HG03196 (cell line): Measurements from ENCODE around the gene BRICD5.

ENCODE experiments used
- ATAC-seq: cut with Tn5 transposase; IDR thresholded peaks from one replicate; pipeline ENCODE4 v1.9.1; 2021; ENCODE audit not compliant: unreplicated experiment

The BRICD5 gene

GRCh38 chr16:2199621-2200139, 11.0 kb downstream of the BRICD5 start:
- no peak for ATAC-seq

DNA sequence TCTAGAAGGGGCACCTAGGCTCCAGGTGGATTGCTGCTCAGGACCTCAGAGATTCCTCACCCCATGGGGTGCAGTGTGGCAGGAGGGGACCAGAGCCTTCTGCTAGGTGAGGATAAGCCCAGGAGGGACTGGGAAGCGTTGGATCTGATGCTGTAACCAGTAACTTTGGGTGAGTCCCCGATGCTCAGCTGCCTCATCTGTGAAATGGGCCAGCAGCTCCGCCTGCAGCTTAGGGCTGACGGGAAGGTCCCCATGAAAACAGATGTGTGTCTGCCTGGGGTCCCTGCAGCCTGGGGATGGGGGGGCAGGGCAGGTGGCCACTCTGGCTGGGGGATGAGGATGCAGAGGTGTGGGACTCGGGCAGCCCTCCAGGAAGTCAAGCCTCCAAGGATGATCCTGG, 11.6 kb downstream of the BRICD5 start:
- no peak for ATAC-seq

GRCh38 chr16:2198283-2198682, 12.4 kb downstream of the BRICD5 start:
- no peak for ATAC-seq

DNA sequence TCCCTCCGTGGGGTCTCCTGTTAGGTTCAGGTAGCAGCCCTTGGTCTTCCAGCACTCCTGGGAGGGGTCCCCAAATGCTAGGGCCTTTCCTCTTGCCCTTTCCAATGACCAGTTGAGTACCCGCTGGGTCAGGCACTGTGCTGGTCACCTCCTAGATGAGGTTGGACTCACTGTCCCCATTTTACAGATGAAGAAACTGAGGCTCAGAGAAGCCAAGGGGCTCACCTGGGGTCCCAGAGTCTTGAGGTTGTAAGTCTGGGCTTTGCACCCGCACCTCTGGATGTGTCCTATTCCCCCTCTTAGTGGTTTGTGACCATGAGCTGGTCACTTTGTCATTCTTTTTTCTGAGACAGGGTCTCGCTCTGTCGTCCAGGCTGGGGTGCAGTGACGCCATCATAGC, 12.9 kb downstream of the BRICD5 start:
- ATAC-seq: no peak

GRCh38 chr16:2196981-2197511, 13.6 kb downstream of the BRICD5 start:
- no peak for ATAC-seq

GRCh38 chr16:2196162-2196980, 14.3 kb downstream of the BRICD5 start, which contains the start of gene CASKIN1:
Gene CASKIN1, minus strand, starts transcription at chr16:2196605. Its CDS starts 173 bp downstream, at chr16:2196432.
- no peak for ATAC-seq

- no peak for ATAC-seq
These were observed 15.1 kb downstream of the BRICD5 start for GRCh38 chr16:2195322-2196161.

DNA sequence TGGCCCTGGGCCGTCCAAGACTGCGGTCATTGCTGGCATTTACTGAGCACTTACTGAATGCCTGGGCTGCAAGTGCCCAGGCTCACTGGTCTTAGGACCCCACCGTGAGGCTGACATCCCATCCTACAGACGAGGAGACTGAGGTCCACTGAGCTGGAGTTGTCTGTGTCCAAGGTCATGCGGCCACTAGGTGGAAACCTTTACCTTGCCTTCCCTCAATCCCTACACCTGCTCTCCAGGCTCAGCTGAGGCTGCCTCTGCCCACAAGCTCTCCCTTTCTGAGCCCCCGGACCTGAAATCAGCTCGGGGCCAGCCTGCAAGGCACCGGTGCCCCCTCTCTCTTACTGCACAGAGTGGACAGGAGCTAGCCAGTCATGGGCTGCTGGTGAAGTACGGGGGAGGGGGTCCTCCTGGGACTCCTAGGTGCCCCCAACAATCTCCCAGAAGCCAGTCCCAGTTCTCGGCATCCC, 15.8 kb downstream of the BRICD5 start:
- no peak for ATAC-seq

DNA sequence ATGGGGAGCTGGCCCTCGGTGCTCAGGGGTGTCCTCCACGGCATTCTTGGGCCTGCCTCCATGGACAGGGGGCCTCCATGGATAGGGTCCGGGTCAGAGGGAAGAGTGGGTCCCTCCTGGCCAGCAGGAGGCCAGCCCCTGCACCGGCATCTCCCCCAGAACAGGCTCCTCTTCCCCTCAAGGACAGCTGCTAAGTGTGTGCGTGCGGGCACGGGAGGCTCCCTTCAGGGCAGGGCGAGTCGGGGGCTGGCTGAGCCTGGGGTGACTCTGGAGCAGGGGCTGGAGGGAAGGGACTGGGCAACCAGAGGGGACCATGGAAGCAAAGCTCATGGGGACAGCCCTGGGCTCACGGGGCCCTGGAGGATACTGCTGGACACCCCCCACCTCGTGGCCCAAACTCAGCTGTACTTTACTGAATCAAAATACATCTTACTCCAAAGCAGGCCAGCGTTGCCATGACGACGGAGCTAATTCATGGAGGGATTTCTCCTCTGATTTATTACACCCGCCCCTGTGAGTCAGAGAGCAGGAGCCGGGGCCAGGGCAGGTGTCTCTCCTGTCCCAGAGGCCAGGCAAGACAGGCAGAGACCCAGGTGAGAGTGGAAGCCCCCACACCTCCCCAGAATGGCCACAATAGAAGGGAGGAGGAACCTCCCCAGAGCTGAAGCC, 16.4 kb downstream of the BRICD5 start:
- no peak for ATAC-seq

DNA sequence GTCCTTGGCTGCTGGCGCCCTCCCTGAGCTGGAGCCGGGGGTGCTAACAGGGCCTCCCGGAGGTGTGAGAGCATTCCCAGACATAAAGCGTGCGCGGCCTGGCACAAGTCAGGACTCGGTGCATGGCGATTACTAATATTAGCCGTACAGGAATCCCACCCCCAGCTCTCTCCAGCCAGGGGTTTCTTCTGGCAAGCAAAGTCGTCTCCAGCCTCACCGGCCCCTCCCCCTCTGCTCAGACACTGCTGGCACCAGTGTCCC, 19.3 kb downstream of the BRICD5 start:
- no peak for ATAC-seq

- no peak for ATAC-seq
These were observed 19.8 kb downstream of the BRICD5 start for GRCh38 chr16:2190659-2191445.

DNA sequence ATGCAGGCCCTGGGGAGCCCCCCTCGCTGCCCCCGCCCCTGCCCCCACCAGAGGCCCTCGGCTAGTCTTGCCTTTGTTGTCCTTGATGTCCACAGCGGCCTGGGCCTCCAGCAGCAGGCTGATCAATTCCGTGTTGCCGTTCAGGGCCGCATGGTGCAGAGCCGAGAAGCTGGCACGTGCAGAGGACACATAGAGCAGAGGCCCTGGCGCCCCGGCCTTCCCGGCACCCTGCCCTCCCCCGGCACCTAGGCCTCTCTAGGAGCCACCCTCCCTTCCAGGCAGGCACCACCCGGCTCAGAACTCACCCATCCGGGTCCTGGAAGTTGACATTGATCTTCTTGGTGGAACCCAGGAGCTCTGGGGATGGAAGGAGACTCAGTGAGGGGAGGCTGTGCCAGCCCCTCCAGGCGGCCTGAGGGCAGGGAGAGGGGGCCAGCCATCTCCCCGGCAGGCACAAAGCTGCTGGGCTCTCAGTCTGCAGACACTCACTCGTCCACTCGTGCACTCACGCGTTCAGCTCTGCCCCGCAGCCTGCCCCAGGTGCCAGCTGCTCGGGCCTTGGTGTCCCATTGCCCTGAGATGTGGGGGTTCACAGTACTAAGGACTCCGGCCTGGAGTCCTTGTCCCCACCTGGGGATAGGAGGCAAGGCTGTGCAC, 20.5 kb downstream of the BRICD5 start:
- ATAC-seq: no peak

DNA sequence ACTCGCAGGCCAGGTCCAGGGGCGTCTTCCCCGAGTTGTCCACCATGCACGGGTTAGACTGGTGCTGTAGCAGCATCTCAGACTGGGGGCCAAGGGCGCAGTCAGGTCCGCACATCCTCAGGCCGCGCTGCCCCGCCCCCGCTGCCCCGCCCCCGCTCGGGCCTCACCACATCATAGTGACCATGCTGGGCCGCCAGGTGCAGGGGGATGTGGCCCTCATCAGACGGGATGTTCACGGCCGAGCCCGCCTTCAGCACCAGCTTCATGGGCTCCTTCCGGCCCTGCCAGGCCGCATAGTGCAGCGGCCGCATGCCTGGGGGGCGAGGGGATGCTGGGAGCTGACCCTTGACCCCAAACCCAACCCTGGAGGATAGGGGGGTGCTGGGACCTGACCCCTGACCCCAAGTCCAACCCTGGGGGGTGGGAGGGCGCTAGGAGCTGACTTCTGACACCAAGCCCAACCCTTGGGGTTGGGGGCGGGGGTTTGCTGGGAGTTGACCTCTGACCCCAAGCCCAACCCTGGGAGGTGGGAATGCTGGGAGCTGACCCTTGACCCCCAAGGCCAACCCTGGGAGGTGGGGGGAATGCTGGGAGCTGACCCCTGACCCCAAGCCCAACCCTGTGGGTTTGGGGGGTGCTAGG, 21.3 kb downstream of the BRICD5 start:
- ATAC-seq: no peak

DNA sequence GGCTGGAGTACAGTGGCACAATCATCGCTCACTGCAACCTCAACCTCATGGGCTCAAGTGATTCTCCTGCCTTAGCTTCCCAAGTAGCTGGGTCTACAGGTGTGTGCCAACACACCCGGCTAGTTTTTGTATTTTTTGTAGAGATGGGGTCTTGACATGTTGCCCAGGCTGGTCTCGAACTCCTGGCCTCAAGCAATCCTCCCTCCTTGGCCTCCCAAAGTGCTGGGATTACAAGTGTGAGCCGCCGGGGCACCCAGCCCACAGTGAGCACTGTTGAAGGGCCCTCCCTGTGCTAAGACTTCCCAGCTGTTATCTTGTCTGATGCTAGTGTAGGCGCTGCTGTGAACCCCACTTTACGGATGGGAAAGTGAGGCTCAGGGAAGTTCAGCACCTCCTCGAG, 22.3 kb downstream of the BRICD5 start:
- ATAC-seq: no peak

- no peak for ATAC-seq
These were observed 23.5 kb downstream of the BRICD5 start for GRCh38 chr16:2187212-2187611.

- no peak for ATAC-seq
These were observed 24.2 kb downstream of the BRICD5 start for GRCh38 chr16:2186505-2186904.

- no peak for ATAC-seq
These were observed 24.6 kb downstream of the BRICD5 start for GRCh38 chr16:2186064-2186463.

DNA sequence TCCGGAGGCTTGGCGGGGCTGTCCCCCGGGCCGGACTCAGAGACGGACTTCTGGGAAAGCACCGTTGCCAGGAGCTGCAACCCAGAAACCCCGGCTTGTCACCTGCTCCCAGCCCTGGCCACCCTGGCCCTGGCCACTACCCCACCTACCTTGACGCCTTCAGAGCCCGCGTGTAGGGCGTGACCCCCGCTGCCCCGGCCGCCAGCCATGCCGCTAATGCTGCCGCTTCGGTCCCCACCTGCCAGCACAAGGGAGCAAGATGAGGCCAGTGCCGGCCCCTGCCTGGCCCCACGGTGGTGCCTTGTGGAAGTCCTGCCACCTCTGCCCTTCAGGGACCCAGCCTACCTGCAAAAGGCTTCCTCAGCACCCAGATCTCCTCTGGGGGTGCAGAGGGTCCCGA, 25.7 kb downstream of the BRICD5 start:
- no peak for ATAC-seq

GRCh38 chr16:2184346-2184745, 26.3 kb downstream of the BRICD5 start:
- ATAC-seq: no peak
